Cardiac fibroblast (primary cell): Measurements from ENCODE around the gene ZNF181.

Experiments used
- DNase-seq, 2 donors: peaks; one replicate each; pipeline versions ENCODE4 v3.0.0 to v3.0.0-alpha.2; 2010; ENCODE audit warnings: low read depth in 2 of 2
- H3K4me3 ChIP-seq, 2 donors: replicated peaks in 1 of 2; 1 replicate in 1 of 2; 2 replicates in 1 of 2; pipeline ENCODE4 v1.5.1; 2011; ENCODE audit warnings: low read depth in 2 of 2, low read length in 2 of 2, mild to moderate bottlenecking in 2 of 2, moderate library complexity in 1 of 2
- TF ChIP-seq, protein P1 (sequence below): IDR thresholded peaks from one replicate; pipeline ENCODE4 v1.5.1; 2011; ENCODE audit warnings: low read depth, mild to moderate bottlenecking, low read length, inconsistent platforms

Gene ZNF181

GRCh38 chr19:34707661-34708060 lies 26.4 kb upstream of the ZNF181 start:
- H3K4me3 ChIP-seq = no peak overlapping the region
- DNase-seq = no peak
- TF ChIP-seq, protein P1, sequence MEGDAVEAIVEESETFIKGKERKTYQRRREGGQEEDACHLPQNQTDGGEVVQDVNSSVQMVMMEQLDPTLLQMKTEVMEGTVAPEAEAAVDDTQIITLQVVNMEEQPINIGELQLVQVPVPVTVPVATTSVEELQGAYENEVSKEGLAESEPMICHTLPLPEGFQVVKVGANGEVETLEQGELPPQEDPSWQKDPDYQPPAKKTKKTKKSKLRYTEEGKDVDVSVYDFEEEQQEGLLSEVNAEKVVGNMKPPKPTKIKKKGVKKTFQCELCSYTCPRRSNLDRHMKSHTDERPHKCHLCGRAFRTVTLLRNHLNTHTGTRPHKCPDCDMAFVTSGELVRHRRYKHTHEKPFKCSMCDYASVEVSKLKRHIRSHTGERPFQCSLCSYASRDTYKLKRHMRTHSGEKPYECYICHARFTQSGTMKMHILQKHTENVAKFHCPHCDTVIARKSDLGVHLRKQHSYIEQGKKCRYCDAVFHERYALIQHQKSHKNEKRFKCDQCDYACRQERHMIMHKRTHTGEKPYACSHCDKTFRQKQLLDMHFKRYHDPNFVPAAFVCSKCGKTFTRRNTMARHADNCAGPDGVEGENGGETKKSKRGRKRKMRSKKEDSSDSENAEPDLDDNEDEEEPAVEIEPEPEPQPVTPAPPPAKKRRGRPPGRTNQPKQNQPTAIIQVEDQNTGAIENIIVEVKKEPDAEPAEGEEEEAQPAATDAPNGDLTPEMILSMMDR = no peak

- DNase-seq = no peak
- TF ChIP-seq, protein P1 = no peak
- no peak overlapping the region for H3K4me3 ChIP-seq
Measured at GRCh38 chr19:34711890-34712289, 22.2 kb upstream of the ZNF181 start.

GRCh38 chr19:34712395-34713261 lies 21.4 kb upstream of the ZNF181 start:
- TF ChIP-seq, protein P1 = peak; percentile 50
- no peak overlapping the region for H3K4me3 ChIP-seq
- peak; percentile 88 to 89 for DNase-seq

GRCh38 chr19:34713262-34713637 lies 20.8 kb upstream of the ZNF181 start:
- TF ChIP-seq, protein P1 = no peak
- H3K4me3 ChIP-seq = no peak overlapping the region
- no peak for DNase-seq

- H3K4me3 ChIP-seq = no peak overlapping the region
- DNase-seq = no peak
- TF ChIP-seq, protein P1 = no peak
Measured at GRCh38 chr19:34715357-34715756, 18.7 kb upstream of the ZNF181 start.

GRCh38 chr19:34722353-34722752 lies 11.7 kb upstream of the ZNF181 start:
- TF ChIP-seq, protein P1 = no peak

More at GRCh38 chr19:34722353-34722752, 11.7 kb upstream of the ZNF181 start:
- peak in 1 of 2 donors; percentile 39 for DNase-seq
- H3K4me3 ChIP-seq = no peak overlapping the region
